WTC11 (cell line): ENCODE data around the gene ANGPTL2. TPM values are rescaled to one million over a fixed set of nuclear protein-coding genes. Genes with fewer than 3 reads are reported as not detected.
A peak's percentile ranks its signal among the peaks of the same experiment; 100 is the strongest.

ENCODE experiments used
- ATAC-seq: fragments of 200-7000 bp; cut with Tn5 transposase; 2 replicates; pipeline ENCODE4 v1.10.0; 2021; ENCODE audit warnings: mild to moderate bottlenecking, moderate library complexity
- CTCF ChIA-PET: fragments of 300-600 bp; sonication (Branson Sonifier 250); formaldehyde crosslinking; loops from one replicate; lab custom pipeline; 2021; ENCODE audit warnings: antibody characterized with exemption; lab: Charles Lee
- POLR2A ChIA-PET: fragments of 350-600 bp; sonication (Branson Sonifier 250); formaldehyde crosslinking; loops from one replicate; lab custom pipeline; 2021; ENCODE audit warnings: antibody characterized with exemption; lab: Charles Lee
- DNase-seq: peaks from one replicate; pipeline ENCODE4 v3.0.0; 2021; ENCODE audit warnings: low spot score
- H3K27ac Mint-ChIP-seq: 2 replicates; pipeline ENCODE4 v1.8.0; 2021; ENCODE audit warnings: mixed read lengths
- H3K27me3 Mint-ChIP-seq: 2 replicates; pipeline ENCODE4 v1.8.0; 2021; ENCODE audit warnings: low read depth, mild to moderate bottlenecking, moderate library complexity, mixed read lengths
- H3K36me3 Mint-ChIP-seq: 2 replicates; pipeline ENCODE4 v1.8.0; 2021; ENCODE audit warnings: mixed read lengths
- H3K4me1 Mint-ChIP-seq: 2 replicates; pipeline ENCODE4 v1.8.0; 2022; ENCODE audit warnings: mixed read lengths
- H3K4me3 Mint-ChIP-seq: 2 replicates; pipeline ENCODE4 v1.8.0; 2021; ENCODE audit warnings: mild to moderate bottlenecking, moderate library complexity, mixed read lengths
- H3K9me3 Mint-ChIP-seq: 2 replicates; pipeline ENCODE4 v1.8.0; 2021; ENCODE audit warnings: mixed read lengths
- ARID4B ChIP-seq: sonication (generic); formaldehyde crosslinking; IDR thresholded peaks from 2 replicates; pipeline ENCODE4 v1.8.0; 2023; ENCODE audit warnings: missing genetic modification reagents, mild to moderate bottlenecking, borderline replicate concordance
- ATF1 ChIP-seq: sonication (generic); formaldehyde crosslinking; IDR thresholded peaks from 2 replicates; pipeline ENCODE4 v1.8.1; 2023; ENCODE audit warnings: mild to moderate bottlenecking, moderate library complexity, missing genetic modification reagents
- ESRRA ChIP-seq: sonication (generic); formaldehyde crosslinking; IDR thresholded peaks from 2 replicates; pipeline ENCODE4 v1.8.1; 2022; ENCODE audit warnings: mild to moderate bottlenecking, missing genetic modification reagents, borderline replicate concordance
- ETV6 ChIP-seq: sonication (generic); formaldehyde crosslinking; IDR thresholded peaks from 2 replicates; pipeline ENCODE4 v1.8.1; 2022; ENCODE audit warnings: mild to moderate bottlenecking, missing genetic modification reagents
- GRHL2 ChIP-seq: fragments of 250-450 bp; sonication (Bioruptor Pico); IDR thresholded peaks from 2 replicates; pipeline ENCODE4 v1.8.0; 2022; ENCODE audit warnings: mild to moderate bottlenecking, moderate library complexity; ENCODE audit not compliant: insufficient replicate concordance, severe bottlenecking
- GTF2I ChIP-seq: fragments of 250-450 bp; sonication (Bioruptor Pico); conservative IDR thresholded peaks from 2 replicates; pipeline ENCODE4 v1.4.0; 2021; ENCODE audit warnings: mild to moderate bottlenecking
- MYBL2 ChIP-seq: sonication (generic); formaldehyde crosslinking; IDR thresholded peaks from 2 replicates; pipeline ENCODE4 v1.8.1; 2023; ENCODE audit warnings: mild to moderate bottlenecking, moderate library complexity, missing genetic modification reagents
- NFATC4 ChIP-seq: fragments of 250-450 bp; sonication (Bioruptor Pico); IDR thresholded peaks from 2 replicates; pipeline ENCODE4 v1.9.0; 2021; ENCODE audit warnings: mild to moderate bottlenecking
- NR2C2 ChIP-seq: sonication (generic); formaldehyde crosslinking; IDR thresholded peaks from 2 replicates; pipeline ENCODE4 v1.8.0; 2022; ENCODE audit warnings: mild to moderate bottlenecking, missing genetic modification reagents
- PRDM15 ChIP-seq: sonication (generic); formaldehyde crosslinking; IDR thresholded peaks from 2 replicates; pipeline ENCODE4 v1.8.0; 2022; ENCODE audit warnings: missing genetic modification reagents
- RELA ChIP-seq: sonication (generic); formaldehyde crosslinking; IDR thresholded peaks from 2 replicates; pipeline ENCODE4 v1.8.1; 2022; ENCODE audit warnings: missing genetic modification reagents, mild to moderate bottlenecking, borderline replicate concordance
- RORB ChIP-seq: fragments of 250-450 bp; sonication (Bioruptor Pico); IDR thresholded peaks from 2 replicates; pipeline ENCODE4 v1.9.0; 2021; ENCODE audit warnings: mild to moderate bottlenecking
- SOX15 ChIP-seq: fragments of 250-450 bp; sonication (Bioruptor Pico); IDR thresholded peaks from 2 replicates; pipeline ENCODE4 v1.9.0; 2021; ENCODE audit warnings: mild to moderate bottlenecking
- STAT6 ChIP-seq: sonication (generic); formaldehyde crosslinking; conservative IDR thresholded peaks from 2 replicates; pipeline ENCODE4 v1.8.1; 2023; ENCODE audit warnings: mild to moderate bottlenecking, low read depth, missing genetic modification reagents, moderate library complexity
- TCF7 ChIP-seq: sonication (generic); formaldehyde crosslinking; IDR thresholded peaks from 2 replicates; pipeline ENCODE4 v1.8.0; 2022; ENCODE audit warnings: mild to moderate bottlenecking, low read depth, missing genetic modification reagents, moderate library complexity
- ZNF138 ChIP-seq: sonication (generic); formaldehyde crosslinking; conservative IDR thresholded peaks from 2 replicates; pipeline ENCODE4 v1.8.1; 2022; ENCODE audit warnings: mild to moderate bottlenecking, moderate library complexity, missing genetic modification reagents
- ZNF232 ChIP-seq: sonication (generic); formaldehyde crosslinking; IDR thresholded peaks from 2 replicates; pipeline ENCODE4 v1.8.0; 2022; ENCODE audit warnings: mild to moderate bottlenecking, missing genetic modification reagents
- ZNF416 ChIP-seq: fragments of 250-450 bp; sonication (Bioruptor Pico); IDR thresholded peaks from 2 replicates; pipeline ENCODE4 v1.9.0; 2021; ENCODE audit warnings: mild to moderate bottlenecking, inconsistent platforms
- ZNF423 ChIP-seq: fragments of 250-450 bp; sonication (Bioruptor Pico); IDR thresholded peaks from 2 replicates; pipeline ENCODE4 v2.1.2; 2022; ENCODE audit warnings: mild to moderate bottlenecking, moderate library complexity
- total RNA-seq: library from RNA; stranded (reverse); gene quantifications from 3 replicates; pipeline ENCODE4 v1.2.3, GENCODE V29; 2021
- TF ChIP-seq, protein P1 (sequence below): sonication (generic); formaldehyde crosslinking; IDR thresholded peaks from 2 replicates; pipeline ENCODE4 v1.8.1; 2023; ENCODE audit warnings: mild to moderate bottlenecking, missing genetic modification reagents, moderate library complexity

Gene ANGPTL2
- total RNA-seq, 1 experiment from 2014 or later, result 4.5 TPM

- POLR2A ChIA-PET, result no interaction called here
- Mint-ChIP-seq H3K27ac (no peak overlapping the region), H3K4me1 (peaks cover 30% of the 10 kb centered on the region), H3K4me3 (no peak overlapping the region), H3K9me3 (no peaks in the 10 kb centered on the region), H3K27me3 (no peaks in the 10 kb centered on the region), H3K36me3 (no peaks in the 10 kb centered on the region; the same call in 1 of the 2 replicates)
- ATAC-seq (no peak), DNase-seq (no peak)
- TF ChIP-seq RELA (CRISPR knock-in tag) (no peak), ETV6 (CRISPR knock-in tag) (no peak), GTF2I (CRISPR knock-in tag) (no peak), GRHL2 (CRISPR knock-in tag) (no peak), NFATC4 (CRISPR knock-in tag) (no peak), ESRRA (CRISPR knock-in tag) (no peak)
- TF ChIP-seq, protein P1, sequence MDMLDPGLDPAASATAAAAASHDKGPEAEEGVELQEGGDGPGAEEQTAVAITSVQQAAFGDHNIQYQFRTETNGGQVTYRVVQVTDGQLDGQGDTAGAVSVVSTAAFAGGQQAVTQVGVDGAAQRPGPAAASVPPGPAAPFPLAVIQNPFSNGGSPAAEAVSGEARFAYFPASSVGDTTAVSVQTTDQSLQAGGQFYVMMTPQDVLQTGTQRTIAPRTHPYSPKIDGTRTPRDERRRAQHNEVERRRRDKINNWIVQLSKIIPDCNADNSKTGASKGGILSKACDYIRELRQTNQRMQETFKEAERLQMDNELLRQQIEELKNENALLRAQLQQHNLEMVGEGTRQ (CRISPR knock-in tag), result no peak
- CTCF ChIA-PET, result no interaction called here
Measured at GRCh38 chr9:127167560-127168326, 45.3 kb upstream of the ANGPTL2 start.

DNA sequence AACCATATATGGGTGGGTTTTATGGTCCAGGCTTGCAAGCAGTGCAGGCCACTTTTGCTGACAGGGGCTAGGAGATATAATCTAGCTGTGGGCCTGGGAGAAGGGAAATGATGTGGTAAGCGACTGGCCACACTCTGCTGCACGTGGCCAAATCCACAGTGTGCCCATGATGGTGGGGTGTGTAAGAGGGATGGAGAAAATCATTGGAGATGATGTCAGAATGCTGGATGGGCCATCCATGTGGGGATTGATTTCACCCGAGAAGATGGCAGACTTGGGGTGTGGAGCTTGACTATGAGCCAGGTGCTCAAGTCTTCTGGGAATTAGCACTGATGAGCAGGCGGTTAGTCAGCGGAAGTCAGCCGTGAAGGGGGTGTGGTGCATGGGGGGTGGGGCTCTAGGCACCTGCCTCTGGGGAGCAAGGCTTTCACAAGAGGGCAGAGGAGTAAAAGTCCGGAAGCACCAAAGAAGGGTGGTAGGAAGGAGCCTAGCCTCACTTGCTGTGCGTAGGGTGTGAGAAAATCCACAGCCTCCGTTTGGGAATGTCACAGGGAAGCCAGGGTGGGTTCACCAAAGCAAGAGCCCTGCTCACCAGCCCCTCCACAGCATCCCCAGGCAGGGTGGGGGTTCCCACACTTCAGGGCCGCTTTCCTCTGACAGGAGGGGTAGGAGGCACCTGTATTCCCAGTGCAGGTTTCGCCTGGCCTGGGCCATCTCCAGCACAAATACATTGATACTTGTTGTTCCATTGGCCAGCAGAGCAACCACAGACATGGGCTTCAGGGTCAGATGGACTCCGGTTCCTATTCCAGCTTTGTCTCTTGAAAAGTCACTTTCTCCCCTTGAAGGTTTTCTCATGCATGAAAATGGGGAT lies 44.5 kb upstream of the ANGPTL2 start:
- no peaks in the 10 kb centered on the region for H3K27me3 Mint-ChIP-seq
- peaks cover 36% of the 10 kb centered on the region for H3K4me1 Mint-ChIP-seq
- ChIA-PET POLR2A (no interaction called here), CTCF (interaction anchor here (0.6 kb wide), 1 partner anchor 839 kb away, joined by 4 read pairs; no protein-coding TSS in a partner anchor)
- H3K9me3 Mint-ChIP-seq, result no peaks in the 10 kb centered on the region
- H3K27ac Mint-ChIP-seq, result peak overlapping the region; percentile 19; the same call in 1 of the 2 replicates
- ATAC-seq (no peak; the same call in 1 of the 2 replicates), DNase-seq (no peak)
- H3K36me3 Mint-ChIP-seq, result no peaks in the 10 kb centered on the region; the same call in 1 of the 2 replicates
- H3K4me3 Mint-ChIP-seq, result no peak overlapping the region
- TF ChIP-seq NR2C2 (no peak), ZNF138 (CRISPR knock-in tag) (no peak), STAT6 (CRISPR knock-in tag) (no peak), PRDM15 (CRISPR knock-in tag) (no peak), TCF7 (CRISPR knock-in tag) (no peak), ZNF416 (no peak), ESRRA (CRISPR knock-in tag) (no peak), SOX15 (no peak), ZNF423 (CRISPR knock-in tag) (no peak), GRHL2 (CRISPR knock-in tag) (no peak), ATF1 (CRISPR knock-in tag) (no peak), RORB (CRISPR knock-in tag) (no peak), MYBL2 (CRISPR knock-in tag) (no peak), ZNF232 (CRISPR knock-in tag) (no peak), ARID4B (CRISPR knock-in tag) (no peak)
